Raji (cell line): ENCODE results near the gene TRIM63.

Experiments used
- POLR2A ChIP-seq: IDR thresholded peaks from 2 replicates; pipeline ENCODE4 v1.6.1; 2011; ENCODE audit warnings: low read depth, low read length, control low read depth; ENCODE audit not compliant: insufficient read depth

Gene TRIM63

GRCh38 chr1:26072305-26072704, 4.9 kb upstream of the TRIM63 start:
- TF ChIP-seq POLR2A = no peak

- TF ChIP-seq POLR2A = no peak
Observed at GRCh38 chr1:26070963-26071342, 3.5 kb upstream of the TRIM63 start.

GRCh38 chr1:26070296-26070962, 3.0 kb upstream of the TRIM63 start:
- no peak for TF ChIP-seq POLR2A

GRCh38 chr1:26069941-26070295, 2.5 kb upstream of the TRIM63 start:
- no peak for TF ChIP-seq POLR2A

GRCh38 chr1:26066857-26067256, 573 bp downstream of the TRIM63 start:
- no peak for TF ChIP-seq POLR2A

- no peak for TF ChIP-seq POLR2A
Observed at GRCh38 chr1:26066160-26066559, 1.3 kb downstream of the TRIM63 start.

GRCh38 chr1:26064553-26064952, 2.9 kb downstream of the TRIM63 start:
- no peak for TF ChIP-seq POLR2A

GRCh38 chr1:26060832-26061574, 6.4 kb downstream of the TRIM63 start:
- TF ChIP-seq POLR2A = no peak

- TF ChIP-seq POLR2A = no peak
Observed at GRCh38 chr1:26059906-26060305, 7.5 kb downstream of the TRIM63 start.

GRCh38 chr1:26058052-26058595, 9.3 kb downstream of the TRIM63 start:
- TF ChIP-seq POLR2A = no peak

- TF ChIP-seq POLR2A = no peak
Observed at GRCh38 chr1:26057189-26057588, 10.2 kb downstream of the TRIM63 start.

- TF ChIP-seq POLR2A = no peak
Observed at GRCh38 chr1:26055041-26055440, 12.4 kb downstream of the TRIM63 start.

- no peak for TF ChIP-seq POLR2A
Observed at GRCh38 chr1:26053718-26054560, 13.5 kb downstream of the TRIM63 start.

GRCh38 chr1:26050248-26050640, 17.2 kb downstream of the TRIM63 start:
- no peak for TF ChIP-seq POLR2A

GRCh38 chr1:26049531-26050247, 17.7 kb downstream of the TRIM63 start:
- TF ChIP-seq POLR2A = no peak
